Measurements from ENCODE around the gene ANXA3. TPM values are rescaled to one million over a fixed set of nuclear protein-coding genes. Genes with fewer than 3 reads are reported as not detected.

The ANXA3 gene
- polyA plus RNA-seq, 1 of the 3 experiments (the other 2 are of a cell fraction): 13.8 TPM

DNA sequence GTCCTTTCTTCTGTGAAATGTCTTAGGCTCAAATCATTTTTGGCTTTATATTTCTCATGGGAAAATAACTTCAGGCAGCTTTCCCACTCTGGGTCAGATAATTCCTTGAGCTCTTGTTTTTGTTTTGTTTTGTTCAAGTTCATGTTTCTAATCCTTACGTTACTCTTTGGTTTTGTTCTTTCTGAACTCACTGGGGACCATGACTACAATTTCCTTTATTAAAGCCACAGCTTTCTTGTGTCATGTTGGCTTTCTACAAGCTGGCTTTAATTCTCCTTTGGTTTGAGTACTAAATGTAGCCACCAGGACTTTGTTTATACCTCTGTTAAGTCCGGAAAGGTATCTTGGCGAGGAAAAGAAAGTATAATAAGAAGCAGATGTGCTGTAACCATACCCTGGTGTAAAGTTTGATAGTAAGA is 30.8 kb upstream of the ANXA3 start:
- H3K36me3 ChIP-seq (replicated peaks in 1 of 2; ENCODE audit: control insufficient read depth in 1 of 2, insufficient read depth in 2 of 2, low read length in 1 of 2): peaks cover 7 to 37% of the 10 kb centered on the region in 2 experiments
- ChIA-PET CTCF (interaction anchor here (0.6 to 1.5 kb wide), 4 partner anchors 11 to 561 kb away, joined by 3 read pairs; no protein-coding TSS in a partner anchor), POLR2A (no interaction called here)
- no peaks in the 10 kb centered on the region for H3K27me3 ChIP-seq (ENCODE audit: insufficient read depth)
- no peak overlapping the region for H3K9ac ChIP-seq
- H3K4me3 ChIP-seq (ENCODE audit: low read depth in 2 of 2, low read length in 1 of 2): no peak overlapping the region
- no peaks in the 10 kb centered on the region for H4K20me1 ChIP-seq (ENCODE audit: insufficient read depth)
- no peak overlapping the region for H2AFZ ChIP-seq (ENCODE audit: low read depth)
- 23% methylated on average over 3 of the region's 3 CpGs for WGBS (ENCODE audit: low lambda C conversion rate)
- TF ChIP-seq POLR2AphosphoS5 (IDR thresholded peaks at IDR 0.05; ENCODE audit: low read depth, low read length) (peak; percentile 15; the same call in 1 of the 2 replicates), TCF12 (IDR thresholded peaks at IDR 0.05) (peak; percentile 88), TAF1 (IDR thresholded peaks at IDR 0.05; ENCODE audit: borderline replicate concordance, low read depth, low read length) (no peak), RXRA (IDR thresholded peaks at IDR 0.05; ENCODE audit: borderline replicate concordance, low read depth) (no peak), JUND (IDR thresholded peaks at IDR 0.05) (no peak), CHD2 (IDR thresholded peaks at IDR 0.05; ENCODE audit: low read length, partially characterized antibody) (no peak), EP300 (IDR thresholded peaks at IDR 0.05; ENCODE audit: borderline replicate concordance in 1 of 2, low read depth in 1 of 2, low read length in 1 of 2) (no peak), NFIC (IDR thresholded peaks at IDR 0.05; ENCODE audit: borderline replicate concordance) (peak; percentile 27; the same call in 1 of the 2 replicates)
- TF ChIP-seq, protein P1, sequence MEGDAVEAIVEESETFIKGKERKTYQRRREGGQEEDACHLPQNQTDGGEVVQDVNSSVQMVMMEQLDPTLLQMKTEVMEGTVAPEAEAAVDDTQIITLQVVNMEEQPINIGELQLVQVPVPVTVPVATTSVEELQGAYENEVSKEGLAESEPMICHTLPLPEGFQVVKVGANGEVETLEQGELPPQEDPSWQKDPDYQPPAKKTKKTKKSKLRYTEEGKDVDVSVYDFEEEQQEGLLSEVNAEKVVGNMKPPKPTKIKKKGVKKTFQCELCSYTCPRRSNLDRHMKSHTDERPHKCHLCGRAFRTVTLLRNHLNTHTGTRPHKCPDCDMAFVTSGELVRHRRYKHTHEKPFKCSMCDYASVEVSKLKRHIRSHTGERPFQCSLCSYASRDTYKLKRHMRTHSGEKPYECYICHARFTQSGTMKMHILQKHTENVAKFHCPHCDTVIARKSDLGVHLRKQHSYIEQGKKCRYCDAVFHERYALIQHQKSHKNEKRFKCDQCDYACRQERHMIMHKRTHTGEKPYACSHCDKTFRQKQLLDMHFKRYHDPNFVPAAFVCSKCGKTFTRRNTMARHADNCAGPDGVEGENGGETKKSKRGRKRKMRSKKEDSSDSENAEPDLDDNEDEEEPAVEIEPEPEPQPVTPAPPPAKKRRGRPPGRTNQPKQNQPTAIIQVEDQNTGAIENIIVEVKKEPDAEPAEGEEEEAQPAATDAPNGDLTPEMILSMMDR (IDR thresholded peaks at IDR 0.05): no peak
- TF ChIP-seq, protein P2, sequence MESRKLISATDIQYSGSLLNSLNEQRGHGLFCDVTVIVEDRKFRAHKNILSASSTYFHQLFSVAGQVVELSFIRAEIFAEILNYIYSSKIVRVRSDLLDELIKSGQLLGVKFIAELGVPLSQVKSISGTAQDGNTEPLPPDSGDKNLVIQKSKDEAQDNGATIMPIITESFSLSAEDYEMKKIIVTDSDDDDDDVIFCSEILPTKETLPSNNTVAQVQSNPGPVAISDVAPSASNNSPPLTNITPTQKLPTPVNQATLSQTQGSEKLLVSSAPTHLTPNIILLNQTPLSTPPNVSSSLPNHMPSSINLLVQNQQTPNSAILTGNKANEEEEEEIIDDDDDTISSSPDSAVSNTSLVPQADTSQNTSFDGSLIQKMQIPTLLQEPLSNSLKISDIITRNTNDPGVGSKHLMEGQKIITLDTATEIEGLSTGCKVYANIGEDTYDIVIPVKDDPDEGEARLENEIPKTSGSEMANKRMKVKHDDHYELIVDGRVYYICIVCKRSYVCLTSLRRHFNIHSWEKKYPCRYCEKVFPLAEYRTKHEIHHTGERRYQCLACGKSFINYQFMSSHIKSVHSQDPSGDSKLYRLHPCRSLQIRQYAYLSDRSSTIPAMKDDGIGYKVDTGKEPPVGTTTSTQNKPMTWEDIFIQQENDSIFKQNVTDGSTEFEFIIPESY (IDR thresholded peaks at IDR 0.05; ENCODE audit: borderline replicate concordance, low read depth): no peak
- no peaks in the 10 kb centered on the region for H3K79me2 ChIP-seq (ENCODE audit: insufficient read depth)
- H3K4me2 ChIP-seq: peak overlapping the region; percentile 16; the same call in 1 of the 2 replicates
- H3K4me1 ChIP-seq (ENCODE audit: control insufficient read depth in 1 of 2, insufficient read depth in 2 of 2, low read depth in 1 of 2, low read length in 1 of 2): no peaks in the 10 kb centered on the region; a peak in 2 of 4 replicates
- no peaks in the 10 kb centered on the region for H3K9me3 ChIP-seq
- peak overlapping the region; percentile 57 to 69; a peak in 2 of 4 replicates for H3K27ac ChIP-seq (ENCODE audit: low read depth in 2 of 2, low read length in 1 of 2)
- peaks cover 10% of the 10 kb centered on the region for H3F3A ChIP-seq (replicated peaks; ENCODE audit: insufficient read depth)
- DNase-seq: no peak
- H3K9me2 ChIP-seq: no peaks in the 10 kb centered on the region

DNA sequence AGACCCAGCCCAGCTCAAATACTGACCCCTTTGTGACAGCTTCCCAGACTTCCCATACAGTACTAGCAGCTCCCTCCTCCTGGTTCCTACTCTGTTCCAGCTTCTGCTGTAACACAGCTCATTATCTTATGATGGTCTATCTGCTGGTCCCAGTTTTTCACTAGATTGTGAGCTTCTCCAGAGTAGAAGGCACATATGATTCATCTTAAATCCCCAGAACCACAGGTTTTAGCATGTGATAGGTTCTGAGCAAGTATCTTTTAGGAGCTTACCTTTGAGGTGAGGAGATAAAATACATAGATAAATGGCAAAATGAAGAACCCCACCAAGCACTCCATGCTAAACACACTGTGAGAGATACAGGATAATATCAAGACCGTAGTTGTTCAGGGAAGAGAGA is 27.6 kb upstream of the ANXA3 start:
- Histone ChIP-seq H3K4me2 (no peak overlapping the region), H3K27me3 (ENCODE audit: insufficient read depth) (no peaks in the 10 kb centered on the region), H3K36me3 (replicated peaks in 1 of 2; ENCODE audit: control insufficient read depth in 1 of 2, insufficient read depth in 2 of 2, low read length in 1 of 2) (peaks cover 7 to 45% of the 10 kb centered on the region in 2 experiments), H2AFZ (ENCODE audit: low read depth) (no peak overlapping the region), H3K9me2 (no peaks in the 10 kb centered on the region), H3K9me3 (no peaks in the 10 kb centered on the region), H4K20me1 (ENCODE audit: insufficient read depth) (no peaks in the 10 kb centered on the region), H3K4me1 (ENCODE audit: control insufficient read depth in 1 of 2, insufficient read depth in 2 of 2, low read depth in 1 of 2, low read length in 1 of 2) (peaks cover 0 to 12% of the 10 kb centered on the region in 2 experiments; a peak in 2 of 4 replicates), H3F3A (replicated peaks; ENCODE audit: insufficient read depth) (peaks cover 4% of the 10 kb centered on the region), H3K4me3 (ENCODE audit: low read depth in 2 of 2, low read length in 1 of 2) (no peak overlapping the region), H3K9ac (no peak overlapping the region), H3K79me2 (ENCODE audit: insufficient read depth) (no peaks in the 10 kb centered on the region), H3K27ac (ENCODE audit: low read depth in 2 of 2, low read length in 1 of 2) (no peak overlapping the region)
- DNase-seq: no peak
- POLR2A ChIA-PET: interaction anchor here (0.6 kb wide), 1 partner anchor 616 kb away, joined by 5 read pairs; no protein-coding TSS in a partner anchor
- 24% methylated on average over 1 of the region's 1 CpG for WGBS (ENCODE audit: low lambda C conversion rate)
- TF ChIP-seq POLR2AphosphoS5 (IDR thresholded peaks at IDR 0.05; ENCODE audit: low read depth, low read length) (no peak), RFX5 (IDR thresholded peaks at IDR 0.05; ENCODE audit: low read length) (no peak), ELF1 (IDR thresholded peaks at IDR 0.05) (no peak), EP300 (IDR thresholded peaks at IDR 0.05; ENCODE audit: borderline replicate concordance in 1 of 2, low read depth in 1 of 2, low read length in 1 of 2) (no peak), MXI1 (IDR thresholded peaks at IDR 0.05; ENCODE audit: low read depth, low read length) (no peak), CHD2 (IDR thresholded peaks at IDR 0.05; ENCODE audit: low read length, partially characterized antibody) (no peak), TAF1 (IDR thresholded peaks at IDR 0.05; ENCODE audit: borderline replicate concordance, low read depth, low read length) (no peak), TEAD4 (IDR thresholded peaks at IDR 0.05; ENCODE audit: borderline replicate concordance, insufficient read depth) (no peak), FOXJ3 (CRISPR knock-in tag; IDR thresholded peaks at IDR 0.05) (no peak)
- CTCF ChIA-PET: interaction anchor here (2.1 to 2.8 kb wide), 2 partner anchors 465 to 530 kb away, joined by 8 read pairs; no protein-coding TSS in a partner anchor
